ENCODE data around the gene LGSN.

GRCh38 chr6:63355632-63356031 is 35.8 kb upstream of the LGSN start:
- TF ChIP-seq ZNF407 (CRISPR knock-in tag; IDR thresholded peaks at IDR 0.05; ENCODE audit: not compliant biosample characterization) (no peak), TCF7 (IDR thresholded peaks at IDR 0.05; ENCODE audit: low read depth) (no peak), DPF2 (CRISPR knock-in tag; IDR thresholded peaks at IDR 0.05; ENCODE audit: borderline replicate concordance, low read depth) (no peak), ZBTB1 (CRISPR knock-in tag; IDR thresholded peaks at IDR 0.05; ENCODE audit: borderline replicate concordance) (no peak), FOSL1 (CRISPR knock-in tag; IDR thresholded peaks at IDR 0.05; ENCODE audit: borderline replicate concordance) (no peak), EED (CRISPR knock-in tag; IDR thresholded peaks at IDR 0.05) (no peak), ATF4 (CRISPR knock-in tag; IDR thresholded peaks at IDR 0.05) (no peak), MAZ (IDR thresholded peaks at IDR 0.05; ENCODE audit: borderline replicate concordance, low read depth, low read length) (no peak), MAZ (CRISPR knock-in tag; IDR thresholded peaks at IDR 0.05; ENCODE audit: low read depth) (no peak), CTCF (CRISPR knock-in tag; IDR thresholded peaks at IDR 0.05) (no peak), POLR2AphosphoS5 (IDR thresholded peaks at IDR 0.05; ENCODE audit: low read depth, low read length) (no peak), POLR2A (IDR thresholded peaks at IDR 0.05; ENCODE audit: insufficient read depth in 1 of 2, low read depth in 2 of 2, low read length in 2 of 2) (no peak), RORA (CRISPR knock-in tag; IDR thresholded peaks at IDR 0.05) (no peak), AHR (CRISPR knock-in tag; IDR thresholded peaks at IDR 0.05) (no peak), CBFB (CRISPR knock-in tag; IDR thresholded peaks at IDR 0.05) (no peak)

Data from HepG2 (cell line).